ENCODE data around the gene DNAJC13. TPM values are rescaled to one million over a fixed set of nuclear protein-coding genes. Genes with fewer than 3 reads are reported as not detected.
A peak's percentile ranks its signal among the peaks of the same experiment; 100 is the strongest.

Gene DNAJC13
- total RNA-seq: 51.1 and 56.0 TPM in 2 replicates
- 49.6 TPM for total RNA-seq (2013)
- 9.7 and 12.2 TPM in 2 replicates for polyA plus RNA-seq
- polyA minus RNA-seq: 18.7 and 27.4 TPM in 2 replicates

GRCh38 chr3:132416807-132417694, at the start of gene DNAJC13:
TSS of gene DNAJC13 (plus strand) at chr3:132417502. CDS start at chr3:132434551, 17,049 bp downstream.
- intact Hi-C loops (cut with micrococcal nuclease): loop anchor here (1.0 to 10.0 kb wide), 10 partner anchors 245 to 1838 kb away; partner anchors contain the start of genes ATP2C1, MRPL3, NPHP3 and NUDT16
- H3K4me3 ChIP-seq (ENCODE audit: control extremely low read depth in 1 of 5, extremely low read depth in 1 of 5, insufficient read depth in 1 of 5, low read depth in 2 of 5, low read length in 4 of 5): peak within 1 kb of the TSS; percentile 84 to 99 (median 93)
- H3K27ac ChIP-seq (ENCODE audit: low read length in 2 of 2): peak within 1 kb of the TSS; percentile 87 to 90
- no peaks in the 10 kb centered on the region for H3K27me3 Mint-ChIP-seq
- 2% methylated on average over 63 of the region's 63 CpGs for WGBS (ENCODE audit: insufficient coverage)
- H4K20me1 ChIP-seq (ENCODE audit: control insufficient read depth, insufficient read depth, low read length, poor library complexity, severe bottlenecking): no peaks in the 10 kb centered on the region
- H3K4me1 ChIP-seq (ENCODE audit: control insufficient read depth in 2 of 2, insufficient read depth in 2 of 2, low read length in 2 of 2): peaks cover 12 to 13% of the 10 kb centered on the region in 2 donors
- H3K79me2 ChIP-seq (ENCODE audit: control insufficient read depth, insufficient read depth, low read length): peaks cover 42% of the 10 kb centered on the region
- TF ChIP-seq CTCF (IDR thresholded peaks at IDR 0.05) (no peak), EZH2 (IDR thresholded peaks at IDR 0.05; ENCODE audit: borderline replicate concordance, insufficient read depth, low read depth, low read length, poor library complexity, severe bottlenecking) (no peak)
- peaks cover 34% of the 10 kb centered on the region for H3K4me1 Mint-ChIP-seq
- peak; percentile 99 for DNase-seq
- peak within 1 kb of the TSS; percentile 84 for H3K4me2 ChIP-seq (replicated peaks; ENCODE audit: low read depth, low read length, poor library complexity, severe bottlenecking)
- ChIA-PET CTCF (interaction anchor here (1.9 kb wide), 1 partner anchor 17 kb away, joined by 7 read pairs; no protein-coding TSS in a partner anchor), POLR2A (interaction anchor here (1.0 kb wide), 2 partner anchors 1156 to 1391 kb away, joined by 3 read pairs; partner anchors contain the start of genes ASTE1, CDV3 and NEK11)
- peak within 1 kb of the TSS; percentile 87 for H2AFZ ChIP-seq (ENCODE audit: insufficient read depth, low read depth, low read length, poor library complexity, severe bottlenecking)
- peak within 1 kb of the TSS; percentile 100 for H3K4me3 Mint-ChIP-seq
- H3K36me3 ChIP-seq (replicated peaks in 1 of 2; ENCODE audit: control extremely low read depth in 1 of 2, control insufficient read depth in 1 of 2, extremely low read depth in 1 of 2, insufficient read depth in 2 of 2, low read length in 1 of 2): no peaks in the 10 kb centered on the region
- H3K9ac ChIP-seq (ENCODE audit: low read length): peak within 1 kb of the TSS; percentile 91
- H3K27me3 ChIP-seq (replicated peaks in 1 of 4; ENCODE audit: control extremely low read depth in 1 of 4, control insufficient read depth in 3 of 4, insufficient read depth in 4 of 4, low read length in 3 of 4): no peaks in the 10 kb centered on the region
- peak within 1 kb of the TSS; percentile 98 for H3K27ac Mint-ChIP-seq
- H3K9me3 ChIP-seq (ENCODE audit: control extremely low read depth in 1 of 3, control insufficient read depth in 2 of 3, insufficient read depth in 1 of 3, low read length in 2 of 3): no peaks in the 10 kb centered on the region
- ATAC-seq (ENCODE audit: low read depth): peak; percentile 87
- H3K9me3 Mint-ChIP-seq (ENCODE audit: insufficient read depth): no peaks in the 10 kb centered on the region

- 100% methylated on average over 2 of the region's 2 CpGs for WGBS (ENCODE audit: insufficient coverage)
- H3K4me3 ChIP-seq (ENCODE audit: control extremely low read depth in 1 of 5, extremely low read depth in 1 of 5, insufficient read depth in 1 of 5, low read depth in 2 of 5, low read length in 4 of 5): no peak overlapping the region
- intact Hi-C loops (cut with micrococcal nuclease): no loop called here
- Mint-ChIP-seq H3K4me3 (no peak overlapping the region), H3K9me3 (ENCODE audit: insufficient read depth) (no peaks in the 10 kb centered on the region), H3K27me3 (no peaks in the 10 kb centered on the region), H3K4me1 (no peaks in the 10 kb centered on the region), H3K27ac (no peak overlapping the region)
- no peak overlapping the region for H2AFZ ChIP-seq (ENCODE audit: insufficient read depth, low read depth, low read length, poor library complexity, severe bottlenecking)
- H4K20me1 ChIP-seq (ENCODE audit: control insufficient read depth, insufficient read depth, low read length, poor library complexity, severe bottlenecking): no peaks in the 10 kb centered on the region
- no peak overlapping the region for H3K9ac ChIP-seq (ENCODE audit: low read length)
- H3K27ac ChIP-seq (ENCODE audit: low read length in 2 of 2): no peak overlapping the region
- CTCF ChIA-PET: no interaction called here
- H3K36me3 ChIP-seq (replicated peaks in 1 of 2; ENCODE audit: control extremely low read depth in 1 of 2, control insufficient read depth in 1 of 2, extremely low read depth in 1 of 2, insufficient read depth in 2 of 2, low read length in 1 of 2): no peaks in the 10 kb centered on the region
- H3K4me1 ChIP-seq (ENCODE audit: control insufficient read depth in 2 of 2, insufficient read depth in 2 of 2, low read length in 2 of 2): no peaks in the 10 kb centered on the region
- H3K79me2 ChIP-seq (ENCODE audit: control insufficient read depth, insufficient read depth, low read length): no peaks in the 10 kb centered on the region
- no peaks in the 10 kb centered on the region for H3K27me3 ChIP-seq (replicated peaks in 1 of 4; ENCODE audit: control extremely low read depth in 1 of 4, control insufficient read depth in 3 of 4, insufficient read depth in 4 of 4, low read length in 3 of 4)
- H3K4me2 ChIP-seq (replicated peaks; ENCODE audit: low read depth, low read length, poor library complexity, severe bottlenecking): no peak overlapping the region
- TF ChIP-seq EZH2 (IDR thresholded peaks at IDR 0.05; ENCODE audit: borderline replicate concordance, insufficient read depth, low read depth, low read length, poor library complexity, severe bottlenecking): no peak
- TF ChIP-seq CTCF (IDR thresholded peaks at IDR 0.05): no peak
- no peak for DNase-seq
- H3K9me3 ChIP-seq (ENCODE audit: control extremely low read depth in 1 of 3, control insufficient read depth in 2 of 3, insufficient read depth in 1 of 3, low read length in 2 of 3): no peaks in the 10 kb centered on the region
- no peak for ATAC-seq (ENCODE audit: low read depth)
- POLR2A ChIA-PET: no interaction called here
These were observed 48.8 kb upstream of the DNAJC13 start for GRCh38 chr3:132368515-132368914.
